GM12875 (cell line): ENCODE data around the gene IFT57.
A peak's percentile ranks its signal among the peaks of the same experiment; 100 is the strongest.

ENCODE experiments used
- H3K4me3 ChIP-seq: one replicate; pipeline ENCODE4 v1.5.1; 2011; ENCODE audit warnings: low read depth, low read length, control low read depth
- TF ChIP-seq, protein P1 (sequence below): IDR thresholded peaks from 2 replicates; pipeline ENCODE4 v1.5.1; 2011; ENCODE audit warnings: low read depth, mild to moderate bottlenecking, control low read depth, inconsistent platforms, low read length, moderate library complexity, borderline replicate concordance; ENCODE audit not compliant: insufficient read depth

The IFT57 gene

DNA sequence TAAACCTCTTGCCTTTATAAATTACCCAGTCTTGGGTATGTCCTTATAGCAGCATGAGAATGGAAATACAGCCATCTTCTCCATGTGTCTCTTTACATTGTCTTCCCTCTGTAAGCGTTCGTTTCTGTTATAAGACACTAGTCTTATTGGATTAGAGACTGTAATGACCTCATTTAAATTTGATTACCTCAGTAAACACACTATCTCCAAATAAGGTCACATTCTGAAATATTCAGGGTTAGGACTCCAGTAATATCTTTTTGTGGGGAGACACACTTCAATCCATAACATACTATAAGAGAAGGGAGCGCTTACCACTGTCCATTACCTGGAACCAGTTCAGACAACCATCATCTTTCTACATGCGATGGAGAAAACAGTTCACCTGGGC, 97.1 kb downstream of the IFT57 start:
- TF ChIP-seq, protein P1, sequence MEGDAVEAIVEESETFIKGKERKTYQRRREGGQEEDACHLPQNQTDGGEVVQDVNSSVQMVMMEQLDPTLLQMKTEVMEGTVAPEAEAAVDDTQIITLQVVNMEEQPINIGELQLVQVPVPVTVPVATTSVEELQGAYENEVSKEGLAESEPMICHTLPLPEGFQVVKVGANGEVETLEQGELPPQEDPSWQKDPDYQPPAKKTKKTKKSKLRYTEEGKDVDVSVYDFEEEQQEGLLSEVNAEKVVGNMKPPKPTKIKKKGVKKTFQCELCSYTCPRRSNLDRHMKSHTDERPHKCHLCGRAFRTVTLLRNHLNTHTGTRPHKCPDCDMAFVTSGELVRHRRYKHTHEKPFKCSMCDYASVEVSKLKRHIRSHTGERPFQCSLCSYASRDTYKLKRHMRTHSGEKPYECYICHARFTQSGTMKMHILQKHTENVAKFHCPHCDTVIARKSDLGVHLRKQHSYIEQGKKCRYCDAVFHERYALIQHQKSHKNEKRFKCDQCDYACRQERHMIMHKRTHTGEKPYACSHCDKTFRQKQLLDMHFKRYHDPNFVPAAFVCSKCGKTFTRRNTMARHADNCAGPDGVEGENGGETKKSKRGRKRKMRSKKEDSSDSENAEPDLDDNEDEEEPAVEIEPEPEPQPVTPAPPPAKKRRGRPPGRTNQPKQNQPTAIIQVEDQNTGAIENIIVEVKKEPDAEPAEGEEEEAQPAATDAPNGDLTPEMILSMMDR, result no peak
- H3K4me3 ChIP-seq, result peak overlapping the region; percentile 68

DNA sequence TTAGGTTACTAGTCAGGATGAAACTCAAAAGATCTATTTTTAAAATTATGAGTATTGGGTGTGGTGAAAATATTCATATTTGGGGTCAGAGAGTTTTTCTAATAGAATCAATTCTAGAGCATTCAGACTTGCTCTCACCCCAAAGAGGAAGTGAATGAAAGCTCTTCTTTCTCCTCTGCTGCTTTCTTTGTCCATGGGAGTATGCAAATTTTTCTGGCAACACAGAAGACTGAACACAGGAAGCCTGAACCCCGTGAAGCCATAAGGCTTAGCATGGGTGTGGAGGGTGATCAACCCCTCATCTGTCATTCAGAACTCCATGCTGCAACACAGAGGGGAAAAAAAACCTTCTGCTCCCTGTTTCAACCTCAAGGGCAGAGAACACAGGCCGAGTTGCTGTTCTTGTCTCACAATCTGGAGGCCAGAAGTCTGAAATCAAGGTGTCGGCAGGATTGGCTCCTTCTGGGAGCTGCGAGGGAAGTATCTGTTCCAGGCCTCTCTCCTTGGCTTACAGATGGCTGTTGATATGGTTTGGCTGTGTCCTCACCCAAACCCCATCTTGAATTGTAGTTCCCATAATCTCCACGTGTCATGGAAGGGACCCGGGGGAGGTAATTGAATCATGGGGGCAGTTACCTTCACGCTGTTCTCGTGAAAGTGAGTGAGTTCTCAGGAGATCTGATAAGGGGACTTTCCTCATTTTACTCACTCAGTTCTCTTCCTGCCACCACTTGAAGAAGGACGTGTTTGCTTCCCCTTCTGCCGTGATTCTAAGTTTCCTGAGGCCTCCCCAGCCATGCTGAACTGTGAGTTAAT, 97.7 kb downstream of the IFT57 start:
- H3K4me3 ChIP-seq, result peak overlapping the region; percentile 68
- TF ChIP-seq, protein P1, result no peak

DNA sequence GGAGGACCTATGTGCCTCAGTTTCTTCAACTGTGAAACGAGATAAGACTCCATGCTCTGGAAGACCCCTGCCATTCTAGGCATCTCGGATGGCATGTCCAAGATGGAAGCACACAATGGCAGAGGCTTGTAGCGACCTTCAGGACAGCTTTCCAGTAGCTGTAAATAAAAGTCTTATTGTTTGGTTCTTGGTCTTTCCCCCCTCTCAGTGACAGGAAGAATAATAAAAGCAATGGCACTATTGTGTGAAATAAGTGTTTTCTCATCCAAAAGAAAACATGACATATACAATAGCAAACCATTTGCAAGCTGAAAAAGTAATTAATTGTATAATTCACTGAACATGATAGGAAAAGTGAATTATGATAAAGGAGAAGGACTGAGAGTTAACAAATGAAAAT, 98.9 kb downstream of the IFT57 start:
- H3K4me3 ChIP-seq, result no peak overlapping the region
- TF ChIP-seq, protein P1, result no peak

- TF ChIP-seq, protein P1, result no peak
- no peak overlapping the region for H3K4me3 ChIP-seq
These were observed 99.9 kb downstream of the IFT57 start for GRCh38 chr3:108122276-108122675.

- no peak overlapping the region for H3K4me3 ChIP-seq
- TF ChIP-seq, protein P1, result no peak
These were observed 102.7 kb downstream of the IFT57 start for GRCh38 chr3:108119398-108120104.

DNA sequence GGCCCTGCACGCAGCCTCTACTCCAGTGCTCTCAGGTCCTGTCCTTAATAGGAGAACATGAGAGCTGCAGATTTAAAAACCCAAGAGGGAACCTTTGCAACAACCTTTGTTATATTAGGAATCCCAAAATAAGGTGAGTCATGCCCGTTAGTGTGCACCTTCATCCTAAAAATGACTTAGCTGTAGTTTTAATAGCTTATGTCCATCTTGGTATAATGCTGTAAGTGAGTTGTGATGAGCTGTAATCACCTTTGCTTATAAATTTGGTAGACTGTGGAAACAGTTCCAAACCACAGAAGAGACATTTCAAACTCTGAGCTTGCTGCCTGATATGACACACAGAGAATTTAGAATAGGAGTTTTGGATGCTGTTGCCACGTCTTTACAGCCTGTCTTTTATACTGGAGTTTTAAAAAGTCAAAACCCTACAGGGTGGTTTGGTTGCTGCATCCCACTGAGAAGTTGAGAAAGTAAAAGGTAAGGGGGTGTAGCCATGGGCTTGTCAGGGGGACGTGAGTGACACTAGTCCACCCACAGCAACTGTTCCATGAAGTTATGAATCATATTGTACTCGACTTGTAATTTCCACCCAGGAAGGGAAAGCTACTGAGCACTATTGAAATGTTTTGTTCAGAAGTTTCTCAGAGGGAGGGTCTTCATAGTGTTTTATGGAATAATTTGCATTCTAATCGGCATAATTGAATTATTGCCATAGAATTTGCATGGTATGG, 104.0 kb downstream of the IFT57 start:
- TF ChIP-seq, protein P1, result no peak
- H3K4me3 ChIP-seq, result no peak overlapping the region
